Measurements from ENCODE around the gene C12orf76. TPM values are rescaled to one million over a fixed set of nuclear protein-coding genes. Genes with fewer than 3 reads are reported as not detected.
A peak's percentile ranks its signal among the peaks of the same experiment; 100 is the strongest.

The C12orf76 gene
- total RNA-seq, 1 donor from 2014 or later, result 25.1 TPM

- H3K36me3 Mint-ChIP-seq (ENCODE audit: low read depth), result peaks cover 35% of the 10 kb centered on the region
- no peak overlapping the region for H3K4me3 Mint-ChIP-seq
- H3K4me1 Mint-ChIP-seq, result peaks cover 50% of the 10 kb centered on the region
- no peak for DNase-seq
- intact Hi-C loops (cut with micrococcal nuclease), result no loop called here
- H3K27me3 Mint-ChIP-seq, result no peaks in the 10 kb centered on the region
- H3K27ac Mint-ChIP-seq, result no peak overlapping the region
- peaks cover 2% of the 10 kb centered on the region for H3K9me3 Mint-ChIP-seq
These were observed 45.4 kb downstream of the C12orf76 start for GRCh38 chr12:110002676-110003515.

DNA sequence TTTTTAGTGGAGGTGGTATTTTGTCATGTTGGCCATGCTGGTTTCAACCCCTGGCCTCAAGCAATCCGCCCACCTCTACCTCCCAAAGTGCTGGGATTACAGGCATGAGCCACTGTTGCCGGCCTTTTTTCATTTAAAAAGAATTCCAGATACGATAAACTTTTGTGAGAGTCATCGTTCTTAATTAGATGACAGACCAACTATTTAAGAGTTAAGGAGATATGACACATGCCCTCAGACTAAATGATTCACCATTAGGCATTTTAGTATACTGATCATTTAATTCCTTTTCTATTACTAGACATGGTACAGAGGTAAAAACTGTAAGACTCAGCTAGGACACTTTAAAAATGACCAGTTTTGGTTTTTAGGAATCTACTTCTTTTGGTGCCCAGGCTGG, 46.7 kb downstream of the C12orf76 start:
- H3K4me3 Mint-ChIP-seq, result peak overlapping the region; percentile 100
- DNase-seq, result no peak
- peaks cover 52% of the 10 kb centered on the region for H3K4me1 Mint-ChIP-seq
- H3K27ac Mint-ChIP-seq, result no peak overlapping the region
- intact Hi-C loops (cut with micrococcal nuclease), result no loop called here
- no peaks in the 10 kb centered on the region for H3K27me3 Mint-ChIP-seq
- H3K9me3 Mint-ChIP-seq, result no peaks in the 10 kb centered on the region
- H3K36me3 Mint-ChIP-seq (ENCODE audit: low read depth), result peaks cover 29% of the 10 kb centered on the region

GRCh38 chr12:109999983-110000505, 48.3 kb downstream of the C12orf76 start:
- Mint-ChIP-seq H3K27me3 (no peaks in the 10 kb centered on the region), H3K4me1 (peaks cover 47% of the 10 kb centered on the region), H3K36me3 (ENCODE audit: low read depth) (peaks cover 22% of the 10 kb centered on the region), H3K4me3 (peak overlapping the region; percentile 100), H3K9me3 (no peaks in the 10 kb centered on the region), H3K27ac (peak overlapping the region; percentile 95)
- intact Hi-C loops (cut with micrococcal nuclease), result loop anchor here (2.0 to 5.0 kb wide), 3 partner anchors 49 to 577 kb away; partner anchors contain the start of gene C12orf76
- peak; percentile 74 for DNase-seq

DNA sequence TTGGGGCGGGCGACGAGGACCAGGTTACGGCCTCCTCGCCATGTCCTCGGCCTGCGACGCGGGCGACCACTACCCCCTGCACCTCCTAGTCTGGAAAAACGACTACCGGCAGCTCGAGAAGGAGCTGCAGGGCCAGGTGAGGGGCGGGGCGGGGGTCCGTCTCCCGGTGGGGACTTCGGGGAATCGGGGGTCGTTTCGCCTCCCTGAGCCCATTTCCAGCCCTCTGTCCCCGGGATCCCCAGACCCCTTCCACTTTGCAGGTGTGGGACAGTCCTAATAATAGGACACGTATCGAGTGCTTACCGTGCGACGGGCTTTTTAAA, 48.7 kb downstream of the C12orf76 start:
- Mint-ChIP-seq H3K27ac (peak overlapping the region; percentile 95), H3K27me3 (no peaks in the 10 kb centered on the region), H3K36me3 (ENCODE audit: low read depth) (peaks cover 20% of the 10 kb centered on the region), H3K4me3 (peak overlapping the region; percentile 100), H3K9me3 (no peaks in the 10 kb centered on the region), H3K4me1 (peaks cover 47% of the 10 kb centered on the region)
- DNase-seq, result peak; percentile 64
- intact Hi-C loops (cut with micrococcal nuclease), result loop anchor here (2.0 to 5.0 kb wide), 3 partner anchors 49 to 578 kb away; partner anchors contain the start of gene C12orf76

- Mint-ChIP-seq H3K4me3 (peak within 1 kb of the TSS; percentile 100), H3K27ac (peak within 1 kb of the TSS; percentile 96), H3K4me1 (peaks cover 48% of the 10 kb centered on the region), H3K27me3 (no peaks in the 10 kb centered on the region), H3K9me3 (no peaks in the 10 kb centered on the region), H3K36me3 (ENCODE audit: low read depth) (peaks cover 22% of the 10 kb centered on the region)
- intact Hi-C loops (cut with micrococcal nuclease), result loop anchor here (2.0 to 5.0 kb wide), 3 partner anchors 50 to 578 kb away; partner anchors contain the start of gene C12orf76
- peak; percentile 96 for DNase-seq
These were observed 49.2 kb downstream of the C12orf76 start, which contains the start of gene ANKRD13A for GRCh38 chr12:109998904-109999648. ANKRD13A (plus strand) TSS chr12:109999430; CDS start chr12:109999689, 259 bp downstream.

- H3K4me1 Mint-ChIP-seq, result peaks cover 46% of the 10 kb centered on the region
- intact Hi-C loops (cut with micrococcal nuclease), result loop anchor here (2.0 to 5.0 kb wide), 3 partner anchors 50 to 579 kb away; partner anchors contain the start of gene C12orf76
- no peak for DNase-seq
- H3K4me3 Mint-ChIP-seq, result peak overlapping the region; percentile 90
- H3K9me3 Mint-ChIP-seq, result no peaks in the 10 kb centered on the region
- H3K27ac Mint-ChIP-seq, result peak overlapping the region; percentile 96
- H3K36me3 Mint-ChIP-seq (ENCODE audit: low read depth), result peaks cover 21% of the 10 kb centered on the region
- H3K27me3 Mint-ChIP-seq, result no peaks in the 10 kb centered on the region
These were observed 50.0 kb downstream of the C12orf76 start for GRCh38 chr12:109998241-109998903.

DNA sequence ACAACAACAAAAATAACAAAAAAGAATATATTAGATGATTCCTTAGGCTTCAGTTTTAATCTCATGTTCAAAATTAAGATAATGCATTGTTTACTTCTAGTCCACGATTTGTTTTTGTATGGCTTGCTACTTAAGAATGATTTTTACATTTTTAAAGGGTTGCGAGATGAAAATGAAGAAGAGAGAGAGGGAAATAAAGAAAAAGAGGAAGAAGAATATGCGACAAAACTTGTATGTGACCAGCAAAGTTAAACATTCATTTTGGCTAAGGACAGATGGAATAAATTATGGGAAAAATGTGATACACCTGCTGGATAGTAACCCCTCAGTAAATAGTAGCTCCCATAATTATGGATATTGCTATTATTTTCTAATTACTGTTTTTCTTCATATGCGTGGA, 50.9 kb downstream of the C12orf76 start:
- DNase-seq, result no peak
- H3K27ac Mint-ChIP-seq, result no peak overlapping the region
- H3K27me3 Mint-ChIP-seq, result no peaks in the 10 kb centered on the region
- H3K9me3 Mint-ChIP-seq, result no peaks in the 10 kb centered on the region
- H3K4me1 Mint-ChIP-seq, result peaks cover 51% of the 10 kb centered on the region
- H3K4me3 Mint-ChIP-seq, result no peak overlapping the region
- intact Hi-C loops (cut with micrococcal nuclease), result loop anchor here (5.0 kb wide), 1 partner anchor 580 kb away; no protein-coding TSS in a partner anchor
- H3K36me3 Mint-ChIP-seq (ENCODE audit: low read depth), result peaks cover 19% of the 10 kb centered on the region

DNA sequence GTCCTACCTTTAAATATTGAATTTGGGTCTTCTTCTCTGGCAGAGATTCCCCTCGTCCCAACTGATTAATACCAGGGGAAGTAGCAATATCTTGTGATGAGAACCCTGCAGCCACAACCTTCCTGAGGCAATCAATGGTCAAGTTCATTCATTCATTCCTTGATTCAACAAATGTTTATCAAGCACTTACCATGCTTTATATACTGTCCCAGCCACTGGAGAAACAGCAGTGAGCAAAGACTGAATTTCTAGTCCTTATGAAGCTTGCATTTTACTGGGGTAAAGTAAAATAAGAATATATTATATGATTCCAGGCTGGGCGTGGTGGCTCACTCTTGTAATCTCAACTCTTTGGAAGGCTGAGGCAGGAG, 51.9 kb downstream of the C12orf76 start:
- H3K9me3 Mint-ChIP-seq, result no peaks in the 10 kb centered on the region
- H3K36me3 Mint-ChIP-seq (ENCODE audit: low read depth), result peaks cover 23% of the 10 kb centered on the region
- intact Hi-C loops (cut with micrococcal nuclease), result loop anchor here (1.0 to 5.0 kb wide), 4 partner anchors 8 to 581 kb away; partner anchors contain the start of genes IFT81 and TCHP
- H3K4me1 Mint-ChIP-seq, result peaks cover 48% of the 10 kb centered on the region
- no peaks in the 10 kb centered on the region for H3K27me3 Mint-ChIP-seq
- H3K4me3 Mint-ChIP-seq, result peak overlapping the region; percentile 90
- no peak for DNase-seq
- peak overlapping the region; percentile 94 for H3K27ac Mint-ChIP-seq

- H3K36me3 Mint-ChIP-seq (ENCODE audit: low read depth), result peaks cover 26% of the 10 kb centered on the region
- peak within 1 kb of the TSS; percentile 94 for H3K27ac Mint-ChIP-seq
- no peaks in the 10 kb centered on the region for H3K9me3 Mint-ChIP-seq
- H3K27me3 Mint-ChIP-seq, result no peaks in the 10 kb centered on the region
- peaks cover 48% of the 10 kb centered on the region for H3K4me1 Mint-ChIP-seq
- DNase-seq, result peak; percentile 99
- H3K4me3 Mint-ChIP-seq, result peak within 1 kb of the TSS; percentile 90
- intact Hi-C loops (cut with micrococcal nuclease), result loop anchor here (1.0 to 5.0 kb wide), 4 partner anchors 8 to 581 kb away; partner anchors contain the start of genes IFT81 and TCHP
These were observed 52.4 kb downstream of the C12orf76 start, which contains the start of gene GIT2 for GRCh38 chr12:109995686-109996482. GIT2 (minus strand) TSS chr12:109996368; CDS start chr12:109996224, 144 bp downstream.

DNA sequence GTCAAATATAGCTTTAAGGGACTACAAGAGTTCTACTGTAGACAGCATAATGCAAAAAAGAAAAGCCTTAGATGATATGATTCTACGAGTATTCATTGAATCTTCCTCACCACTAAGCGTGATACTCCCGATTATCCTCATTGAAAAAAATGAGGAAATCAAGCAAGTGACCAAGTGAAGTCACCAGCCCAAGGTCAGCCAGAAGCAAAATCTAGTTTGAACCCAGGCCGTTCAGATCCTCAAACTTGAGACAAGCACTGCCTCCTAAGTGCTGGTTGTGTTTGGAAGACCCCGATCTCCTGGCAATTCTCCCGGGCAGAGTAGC, 53.0 kb downstream of the C12orf76 start:
- Mint-ChIP-seq H3K4me3 (peak overlapping the region; percentile 90), H3K4me1 (peaks cover 49% of the 10 kb centered on the region), H3K9me3 (no peaks in the 10 kb centered on the region), H3K27ac (peak overlapping the region; percentile 88), H3K27me3 (no peaks in the 10 kb centered on the region), H3K36me3 (ENCODE audit: low read depth) (peaks cover 31% of the 10 kb centered on the region)
- intact Hi-C loops (cut with micrococcal nuclease), result loop anchor here (5.0 kb wide), 1 partner anchor 582 kb away; no protein-coding TSS in a partner anchor
- no peak for DNase-seq

DNA sequence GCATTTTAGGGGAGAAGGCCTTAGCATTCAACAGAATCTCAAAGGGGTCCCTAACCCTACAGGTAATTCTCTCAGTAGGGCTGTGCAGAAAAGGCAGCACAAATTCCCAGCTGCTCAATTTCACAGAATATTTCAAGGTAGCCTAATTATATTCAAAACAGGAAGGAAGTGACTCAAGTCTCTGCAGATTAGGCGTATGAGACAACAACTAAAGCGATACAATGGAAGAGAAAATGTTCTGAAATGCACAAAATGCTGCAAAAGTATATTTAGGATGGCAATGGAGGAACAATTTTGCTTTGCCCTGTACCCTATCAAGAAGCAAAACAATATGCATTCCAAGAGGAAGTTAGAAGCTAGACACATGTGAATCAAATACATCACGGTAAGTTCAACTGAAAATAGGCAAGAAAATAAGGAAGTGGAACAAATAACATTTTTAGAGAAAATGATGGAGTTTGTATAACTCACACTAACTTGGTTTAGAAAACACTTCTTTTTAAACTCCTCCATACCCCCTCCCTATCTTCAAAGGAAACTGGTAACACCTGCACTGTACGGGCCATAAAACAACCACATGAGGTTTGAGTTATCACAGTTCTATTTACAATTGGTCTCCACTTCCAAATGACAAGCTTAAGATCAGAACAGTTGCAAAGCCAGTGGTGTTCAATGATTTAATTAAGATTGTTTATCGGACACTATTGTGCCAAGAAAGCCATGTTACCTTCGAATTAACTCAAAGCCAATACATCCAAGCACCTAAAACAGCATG, 53.7 kb downstream of the C12orf76 start:
- no peaks in the 10 kb centered on the region for H3K9me3 Mint-ChIP-seq
- no peaks in the 10 kb centered on the region for H3K27me3 Mint-ChIP-seq
- H3K4me3 Mint-ChIP-seq, result peak overlapping the region; percentile 90
- DNase-seq, result peak; percentile 67
- intact Hi-C loops (cut with micrococcal nuclease), result loop anchor here (1.0 to 5.0 kb wide), 2 partner anchors 15 to 583 kb away; no protein-coding TSS in a partner anchor
- peaks cover 31% of the 10 kb centered on the region for H3K36me3 Mint-ChIP-seq (ENCODE audit: low read depth)
- H3K27ac Mint-ChIP-seq, result peak overlapping the region; percentile 88
- peaks cover 48% of the 10 kb centered on the region for H3K4me1 Mint-ChIP-seq

DNA sequence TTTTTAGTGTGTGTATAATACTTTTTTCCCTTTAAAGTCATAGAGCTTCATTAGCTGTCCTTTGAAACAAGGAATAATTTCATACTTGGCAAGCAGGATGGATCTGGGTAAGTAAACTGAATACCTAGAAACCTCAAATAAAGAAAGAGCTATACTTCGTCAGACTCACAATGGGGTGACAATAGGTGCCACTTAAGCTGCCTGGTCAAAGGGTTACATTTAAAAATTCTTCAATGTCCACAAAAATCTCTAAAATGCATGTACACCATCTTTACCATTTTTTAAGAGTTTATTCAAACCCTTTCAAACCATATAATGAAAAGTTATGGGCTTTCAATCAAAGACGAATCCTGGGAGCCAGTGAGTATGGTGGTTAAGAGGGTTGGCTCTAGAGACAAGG, 55.2 kb downstream of the C12orf76 start:
- peak overlapping the region; percentile 10 for H3K4me3 Mint-ChIP-seq
- DNase-seq, result no peak
- H3K36me3 Mint-ChIP-seq (ENCODE audit: low read depth), result peaks cover 40% of the 10 kb centered on the region
- H3K9me3 Mint-ChIP-seq, result no peaks in the 10 kb centered on the region
- intact Hi-C loops (cut with micrococcal nuclease), result no loop called here
- no peak overlapping the region for H3K27ac Mint-ChIP-seq
- peaks cover 46% of the 10 kb centered on the region for H3K4me1 Mint-ChIP-seq
- no peaks in the 10 kb centered on the region for H3K27me3 Mint-ChIP-seq
